ENCODE measurements around the gene TBC1D9B. TPM values are rescaled to one million over a fixed set of nuclear protein-coding genes. Genes with fewer than 3 reads are reported as not detected.
"Not testable (repeated sequence)": the region's sequence is repeated elsewhere in the genome, so short reads cannot be mapped to it uniquely, and the experiment has no call there.

Gene TBC1D9B
- total RNA-seq, 4 donors from 2014 or later: 115 to 210 (median 168) TPM

GRCh38 chr5:179873588-179874110 lies 34.0 kb downstream of the TBC1D9B start:
- TF ChIP-seq EP300 (IDR thresholded peaks at IDR 0.05) (no peak), POLR2A (IDR thresholded peaks at IDR 0.05) (no peak), CTCF (IDR thresholded peaks at IDR 0.05) (no peak)
- 95% methylated on average over 6 to 7 of the region's 7 CpGs for WGBS, 2 donors
- Histone ChIP-seq H3K4me3 (no peak overlapping the region), H3K4me1 (peaks cover 0 to 12% (median 0%) of the 10 kb centered on the region in 4 donors), H3K27me3 (no peaks in the 10 kb centered on the region), H3K36me3 (peaks cover 5 to 94% (median 21%) of the 10 kb centered on the region in 3 donors), H3K9me3 (no peaks in the 10 kb centered on the region), H3K27ac (no peak overlapping the region)
- DNase-seq (ENCODE audit: low spot score in 2 of 2): no peak

DNA sequence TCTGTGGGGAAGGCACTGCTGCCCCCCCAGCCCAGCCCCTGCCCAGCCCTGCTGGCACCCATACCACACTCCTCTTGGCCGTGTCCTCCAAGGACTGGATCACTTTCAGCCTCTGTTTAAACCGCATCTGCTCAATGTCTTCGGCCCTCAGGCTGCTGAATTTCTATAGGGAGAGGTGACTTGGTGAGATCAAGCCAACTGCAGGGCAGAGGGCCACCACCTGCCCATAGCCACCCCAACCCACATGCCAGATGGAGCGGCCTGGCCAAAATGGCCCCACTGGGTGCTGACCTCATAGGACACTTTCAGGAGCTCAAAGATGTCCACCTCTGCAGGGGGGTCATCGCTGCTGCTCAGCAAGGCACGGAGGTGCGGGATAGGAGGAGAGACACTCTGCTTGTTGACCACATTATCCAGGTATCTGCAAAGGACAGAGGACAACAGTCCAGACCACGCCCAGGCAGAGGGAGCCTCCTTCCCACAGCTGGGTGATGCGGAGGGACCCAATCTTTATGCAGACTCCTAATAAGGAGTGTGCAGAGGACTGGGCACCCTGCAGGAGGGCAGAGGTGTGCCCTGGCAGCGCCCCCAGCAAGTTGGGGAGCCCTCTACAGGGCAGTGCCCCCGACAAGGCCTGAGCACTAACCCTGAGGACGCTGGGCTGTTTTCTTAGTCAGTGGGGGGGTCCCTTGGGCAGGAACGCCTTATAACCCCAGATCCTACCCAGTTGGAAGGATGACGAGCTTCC lies 34.7 kb downstream of the TBC1D9B start:
- Histone ChIP-seq H3K36me3 (peaks cover 5 to 94% (median 21%) of the 10 kb centered on the region in 3 donors), H3K9me3 (no peaks in the 10 kb centered on the region), H3K27ac (no peak overlapping the region), H3K4me3 (no peak overlapping the region), H3K27me3 (no peaks in the 10 kb centered on the region), H3K4me1 (peaks cover 0 to 12% (median 0%) of the 10 kb centered on the region in 4 donors)
- 87 to 93% methylated on average over 11 to 13 of the region's 14 CpGs for WGBS, 2 donors
- no peak for TF ChIP-seq CTCF (IDR thresholded peaks at IDR 0.05)
- no peak for TF ChIP-seq EP300 (IDR thresholded peaks at IDR 0.05)
- no peak for TF ChIP-seq POLR2A (IDR thresholded peaks at IDR 0.05)
- DNase-seq (ENCODE audit: low spot score in 2 of 2): no peak

DNA sequence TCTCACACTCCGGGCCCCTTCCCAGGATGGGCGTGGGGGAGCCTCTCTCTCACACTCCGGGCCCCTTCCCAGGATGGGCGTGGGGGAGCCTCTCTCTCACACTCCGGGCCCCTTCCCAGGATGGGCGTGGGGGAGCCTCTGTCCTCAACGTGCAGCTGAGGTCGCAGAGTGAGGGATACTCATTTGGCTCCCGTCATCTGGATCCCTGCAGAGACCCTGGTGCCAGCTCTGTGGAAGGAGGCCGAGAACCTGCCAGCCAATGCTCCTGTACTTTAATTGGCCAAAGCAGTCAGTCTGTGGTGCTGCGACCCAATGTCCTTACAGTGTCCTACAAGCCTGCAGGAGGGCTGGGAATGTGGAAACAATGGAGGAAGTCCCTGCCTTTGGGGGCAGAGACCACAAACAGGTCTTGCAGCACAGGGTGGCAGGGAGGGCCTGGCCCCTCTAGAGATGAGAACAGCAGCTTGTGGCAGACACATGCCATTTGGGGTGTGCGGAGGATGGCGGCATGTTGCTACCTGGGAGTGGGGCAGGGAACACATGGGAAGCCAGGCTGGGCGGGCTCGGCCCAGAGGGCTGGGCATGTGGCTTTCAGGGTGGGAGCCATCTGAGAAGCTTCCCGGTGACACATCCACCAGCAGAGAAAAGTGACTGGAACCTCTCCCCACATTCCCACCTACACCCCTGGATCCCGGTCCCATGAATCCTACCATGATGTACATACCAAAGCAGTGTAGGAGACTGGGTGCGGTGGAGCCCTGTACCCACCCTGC lies 35.5 kb downstream of the TBC1D9B start:
- no peak for DNase-seq (ENCODE audit: low spot score in 2 of 2)
- 76 to 85% methylated on average over 11 to 15 of the region's 18 CpGs for WGBS, 2 donors
- peaks cover 5 to 94% (median 21%) of the 10 kb centered on the region in 3 donors for H3K36me3 ChIP-seq
- peaks cover 0 to 12% (median 0%) of the 10 kb centered on the region in 4 donors for H3K4me1 ChIP-seq
- no peaks in the 10 kb centered on the region for H3K27me3 ChIP-seq
- no peak overlapping the region for H3K27ac ChIP-seq
- no peak overlapping the region for H3K4me3 ChIP-seq
- no peaks in the 10 kb centered on the region for H3K9me3 ChIP-seq
- TF ChIP-seq EP300 (IDR thresholded peaks at IDR 0.05) (no peak), POLR2A (IDR thresholded peaks at IDR 0.05) (no peak), CTCF (IDR thresholded peaks at IDR 0.05) (no peak)

DNA sequence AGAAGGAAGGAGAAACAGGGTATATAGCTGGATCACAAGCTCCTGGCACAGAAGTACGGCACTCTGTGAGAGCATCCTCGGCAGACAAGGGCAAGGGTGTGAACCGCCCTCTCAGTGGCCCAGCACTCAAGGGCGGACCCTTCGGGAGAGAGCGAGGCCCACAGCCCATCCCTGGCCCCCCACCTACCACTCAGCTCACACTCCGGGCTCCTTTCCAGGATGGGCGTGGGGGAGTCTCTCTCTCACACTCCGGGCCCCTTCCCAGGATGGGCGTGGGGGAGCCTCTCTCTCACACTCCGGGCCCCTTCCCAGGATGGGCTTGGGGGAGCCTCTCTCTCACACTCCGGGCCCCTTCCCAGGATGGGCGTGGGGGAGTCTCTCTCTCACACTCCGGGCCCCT lies 36.2 kb downstream of the TBC1D9B start:
- Histone ChIP-seq H3K4me1 (peaks cover 0 to 13% (median 0%) of the 10 kb centered on the region in 4 donors), H3K36me3 (peaks cover 5 to 96% (median 21%) of the 10 kb centered on the region in 3 donors)
- H3K4me3 ChIP-seq; H3K27me3 ChIP-seq; DNase-seq (ENCODE audit: low spot score in 2 of 2); H3K27ac ChIP-seq; H3K9me3 ChIP-seq: not testable (repeated sequence)
- WGBS, 2 donors: 75 to 85% methylated on average over 10 to 11 of the region's 14 CpGs

DNA sequence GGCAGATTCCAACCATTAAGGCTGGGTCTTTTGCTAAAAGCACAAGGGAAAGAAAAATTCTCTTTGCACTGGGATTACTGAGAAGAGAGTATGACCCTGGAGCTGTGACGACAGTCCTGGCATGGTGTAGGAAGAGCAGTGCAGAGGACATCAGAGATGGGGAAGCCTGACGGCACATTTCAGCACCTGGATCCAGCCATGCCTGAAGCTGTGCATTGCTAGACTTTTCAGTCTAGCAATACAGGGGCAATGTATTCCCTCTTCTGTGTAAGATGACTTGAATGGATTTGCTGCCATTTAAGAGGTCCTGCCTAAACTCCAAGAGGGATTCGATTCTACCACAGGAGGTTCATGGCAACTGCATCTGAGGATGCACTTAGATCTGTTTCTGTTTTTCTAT lies 36.7 kb downstream of the TBC1D9B start:
- no peaks in the 10 kb centered on the region for H3K9me3 ChIP-seq
- H3K4me3 ChIP-seq: no peak overlapping the region
- no peaks in the 10 kb centered on the region for H3K27me3 ChIP-seq
- DNase-seq (ENCODE audit: low spot score in 2 of 2): no peak
- H3K27ac ChIP-seq: peak overlapping the region in 1 of 4 donors; percentile 25
- peaks cover 0 to 13% (median 0%) of the 10 kb centered on the region in 4 donors for H3K4me1 ChIP-seq
- 90% methylated on average over 3 of the region's 3 CpGs for WGBS, 2 donors
- peaks cover 5 to 96% (median 21%) of the 10 kb centered on the region in 3 donors for H3K36me3 ChIP-seq
- TF ChIP-seq POLR2A (IDR thresholded peaks at IDR 0.05) (no peak), CTCF (IDR thresholded peaks at IDR 0.05) (no peak), EP300 (IDR thresholded peaks at IDR 0.05) (no peak)
